GM19351 (cell line): ENCODE data around the gene STIP1.
"Not testable (repeated sequence)": the region's sequence is repeated elsewhere in the genome, so short reads cannot be mapped to it uniquely, and the experiment has no call there.

ENCODE experiments used
- ATAC-seq: cut with Tn5 transposase; IDR thresholded peaks from one replicate; pipeline ENCODE4 v1.9.1; 2021; ENCODE audit warnings: mild to moderate bottlenecking, moderate library complexity; ENCODE audit not compliant: unreplicated experiment

The STIP1 gene

DNA sequence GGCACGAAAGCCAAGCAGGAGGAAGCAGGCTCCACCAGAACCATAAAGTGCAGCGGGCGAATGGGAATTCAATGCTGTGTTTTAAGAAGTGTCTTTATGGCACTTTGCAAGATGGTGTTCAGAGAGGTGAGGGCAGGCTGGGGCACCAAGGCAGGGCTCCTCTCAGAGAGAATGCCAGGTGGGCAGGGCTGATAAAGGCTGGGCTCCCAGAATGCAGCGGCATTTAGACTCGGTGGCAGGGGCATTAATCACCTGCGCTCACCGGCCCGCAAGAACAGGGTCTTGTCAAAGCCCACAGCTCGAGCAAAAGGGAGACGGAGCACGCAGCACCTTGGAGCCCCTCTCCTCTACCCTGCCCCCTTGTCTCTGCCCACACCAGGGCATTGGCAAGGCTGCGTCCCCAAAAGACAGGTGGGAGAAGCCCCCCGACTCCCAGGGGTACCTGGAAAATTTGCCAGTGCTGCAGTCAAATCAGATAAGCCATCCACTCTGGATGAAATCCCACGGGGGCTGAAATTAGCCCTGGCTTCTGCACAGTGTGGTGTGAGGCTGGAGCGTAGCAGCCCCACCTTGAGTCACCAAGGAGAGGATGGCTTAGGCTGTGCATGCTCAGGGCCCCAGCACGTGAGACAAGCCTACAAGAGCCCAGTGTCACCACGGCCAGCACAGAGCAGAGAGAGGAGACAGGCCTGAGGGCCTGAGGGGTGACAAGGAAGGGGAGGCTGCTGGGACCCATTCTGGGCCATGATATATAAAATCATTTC, 28.2 kb upstream of the STIP1 start:
- ATAC-seq, result no peak

DNA sequence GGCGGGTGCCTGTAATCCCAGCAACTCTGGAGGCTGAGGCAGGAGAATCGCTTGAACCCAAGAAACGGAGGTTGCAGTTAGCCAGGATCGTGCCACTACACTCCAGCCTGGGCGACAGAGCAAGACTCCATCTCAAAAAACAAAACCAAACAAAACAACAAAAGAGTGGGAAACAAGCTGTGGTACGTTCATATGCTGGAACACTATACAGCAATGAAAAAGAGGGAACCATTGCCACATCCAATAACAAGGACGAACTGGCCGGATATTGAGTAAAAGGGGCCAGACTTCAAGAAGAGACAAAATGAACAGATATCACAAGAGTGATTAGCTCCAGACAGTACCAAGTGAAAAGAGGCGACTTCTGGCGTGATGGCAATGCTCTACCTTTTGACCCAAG, 24.9 kb upstream of the STIP1 start:
- ATAC-seq, result no peak

DNA sequence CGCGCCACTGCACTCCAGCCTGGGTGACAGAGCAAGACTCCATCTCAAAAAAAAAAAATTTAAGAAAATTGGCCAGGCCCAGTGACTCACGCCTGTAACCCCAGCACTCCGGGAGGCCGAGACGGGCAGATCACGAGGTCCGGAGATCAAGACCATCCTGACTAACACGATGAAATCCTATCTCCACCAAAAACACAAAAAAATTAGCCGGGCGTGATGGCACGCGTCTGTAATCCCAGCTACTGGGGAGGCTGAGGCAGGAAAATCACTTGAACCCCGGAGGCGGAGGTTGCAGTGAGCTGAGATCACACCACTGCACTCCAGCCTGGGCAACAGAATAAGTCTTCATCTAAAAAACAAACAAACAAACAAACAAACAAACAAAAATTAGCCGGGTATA, 23.2 kb upstream of the STIP1 start:
- not testable (repeated sequence) for ATAC-seq

DNA sequence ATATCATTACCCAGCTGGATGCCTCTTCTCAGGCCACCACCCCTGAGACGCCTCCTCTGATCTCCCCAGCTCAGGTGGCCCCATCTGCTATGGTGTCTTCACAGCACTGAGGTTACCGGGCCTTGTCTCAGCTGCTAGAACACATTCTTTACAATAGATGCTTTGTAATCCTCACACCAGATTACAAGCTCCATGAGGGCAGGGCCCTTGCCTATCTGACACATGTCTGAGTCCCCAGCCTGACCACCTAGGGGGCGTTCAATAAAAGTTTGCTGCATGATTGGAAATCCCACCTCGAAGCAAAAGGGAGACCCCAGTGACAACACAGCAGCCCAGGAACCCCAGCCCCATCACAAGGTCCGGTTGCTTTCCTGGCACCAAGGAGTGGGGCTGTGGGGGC, 22.0 kb upstream of the STIP1 start:
- ATAC-seq, result no peak

DNA sequence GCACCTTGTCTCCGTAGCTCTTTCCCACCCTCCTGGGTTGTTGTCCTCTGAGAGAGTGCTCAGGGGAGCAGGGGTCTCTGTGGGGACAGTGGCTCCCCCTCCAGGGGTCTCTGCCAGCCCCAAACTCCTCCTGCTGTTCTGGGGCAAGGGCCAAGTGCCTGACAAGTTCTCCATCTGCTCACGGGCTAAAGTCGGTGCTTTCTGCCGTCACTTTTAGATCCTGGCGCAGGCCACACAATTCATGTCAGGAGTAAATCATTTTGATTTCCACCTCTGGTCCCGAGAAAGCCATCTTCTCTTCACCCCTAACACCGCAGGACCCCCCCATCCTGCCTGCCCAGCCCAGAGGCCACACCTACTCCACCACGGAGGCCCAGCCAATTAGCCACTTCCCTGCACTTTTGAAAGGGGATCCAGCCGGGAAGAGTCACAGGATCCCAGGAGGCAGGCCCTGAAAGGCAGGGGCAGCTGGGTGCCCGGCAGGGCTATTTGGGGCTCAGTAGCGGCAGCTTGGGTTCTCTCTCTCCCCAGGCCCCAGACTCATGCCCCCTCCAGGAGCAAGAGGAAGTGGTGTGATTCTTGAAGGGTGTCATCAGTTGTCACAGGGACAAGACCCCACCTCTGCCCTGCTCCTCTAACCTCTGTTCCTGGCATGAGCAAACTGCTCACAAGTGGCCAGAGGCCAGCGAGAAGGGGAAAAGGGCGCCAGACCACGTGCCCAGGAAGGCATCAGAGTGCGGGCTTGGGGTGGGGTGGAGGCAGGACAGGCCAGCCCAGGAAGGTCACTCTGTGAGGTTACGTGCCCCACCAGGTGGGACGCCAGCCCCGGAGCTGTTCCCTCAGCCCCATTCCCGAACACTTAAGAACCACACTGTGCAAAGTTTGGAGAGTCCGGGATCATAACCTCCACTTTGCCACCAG, 21.3 kb upstream of the STIP1 start:
- no peak for ATAC-seq

DNA sequence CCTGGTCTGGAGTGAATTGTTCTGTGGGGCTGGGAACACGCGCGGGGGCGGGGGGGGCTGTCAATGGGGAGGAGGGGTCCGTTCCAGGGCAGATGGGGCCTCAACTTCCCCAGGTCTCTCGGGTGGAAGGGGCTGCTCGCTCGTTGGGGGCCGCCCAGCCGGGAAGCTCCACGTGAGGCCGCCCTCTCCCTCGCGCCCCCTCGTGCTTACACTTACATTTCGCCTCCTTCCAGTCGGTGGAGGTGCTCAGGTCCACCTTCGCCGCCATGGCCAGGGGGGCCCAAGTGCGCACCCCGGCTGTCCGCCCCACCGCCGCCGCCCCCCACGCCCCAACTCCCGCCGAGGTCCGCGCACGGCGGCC, 20.5 kb upstream of the STIP1 start:
- peak; percentile 14 for ATAC-seq

DNA sequence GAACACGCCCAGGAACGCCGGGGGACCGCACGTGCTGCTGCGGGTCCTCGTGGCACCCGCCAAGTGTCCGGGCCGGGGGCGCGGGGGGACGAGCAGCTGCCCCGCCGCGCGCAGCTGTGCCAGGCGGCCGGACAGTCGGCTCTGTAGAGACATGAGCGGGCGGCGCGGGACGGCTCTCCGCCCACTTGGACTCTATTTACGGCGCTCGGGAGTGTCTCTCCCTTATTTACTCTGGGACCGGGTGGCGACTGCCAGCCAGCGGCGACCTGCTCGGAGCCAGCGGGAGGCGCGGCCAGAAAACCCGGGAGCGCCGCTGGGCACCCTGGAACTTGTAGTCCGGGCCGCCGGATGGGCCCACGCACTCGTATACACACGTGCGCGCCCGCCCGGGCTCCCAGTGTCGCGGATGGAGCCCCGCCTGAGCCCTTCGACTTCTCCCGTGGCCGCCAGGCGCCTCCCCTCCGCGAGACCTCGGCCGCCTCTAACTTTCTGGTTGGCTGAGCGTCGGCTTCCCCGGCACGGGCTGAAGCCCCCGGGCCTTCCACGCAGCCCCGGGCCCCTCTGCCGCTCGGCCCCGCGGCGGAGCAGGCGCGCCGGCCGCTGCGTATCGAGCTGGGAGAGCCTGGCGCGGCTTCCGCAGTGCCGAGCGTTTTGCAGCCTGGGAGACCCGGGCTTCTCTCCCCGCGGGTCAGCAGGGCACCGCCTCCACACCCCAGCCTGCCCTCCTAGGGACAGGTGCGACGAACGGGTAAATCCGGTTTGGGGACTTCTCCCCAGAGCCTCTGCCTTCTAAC, 19.9 kb upstream of the STIP1 start, which contains the start of gene MACROD1:
TSS of gene MACROD1 (minus strand) at position 272 of the 794 bp plus-strand sequence. CDS start at position 153, 119 bp downstream.
- ATAC-seq, result peak; percentile 87

DNA sequence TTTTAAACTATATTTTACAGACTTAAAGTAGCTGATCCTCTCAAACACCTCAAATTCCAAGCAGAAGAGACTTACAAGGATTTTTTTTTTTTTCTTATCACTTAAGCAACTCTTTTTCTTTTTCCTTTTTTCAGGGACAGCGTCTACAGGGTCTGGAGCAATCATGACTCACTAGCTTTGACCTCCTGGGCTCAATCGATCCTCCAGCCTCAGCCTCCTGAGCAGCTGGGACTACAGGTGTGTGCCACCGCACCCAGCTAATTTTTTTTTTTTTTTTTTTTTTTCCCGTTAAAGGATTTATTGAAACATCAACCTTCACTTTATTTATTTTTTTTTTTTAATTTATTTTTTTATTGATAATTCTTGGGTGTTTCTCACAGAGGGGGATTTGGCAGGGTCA, 15.6 kb upstream of the STIP1 start:
- no peak for ATAC-seq

DNA sequence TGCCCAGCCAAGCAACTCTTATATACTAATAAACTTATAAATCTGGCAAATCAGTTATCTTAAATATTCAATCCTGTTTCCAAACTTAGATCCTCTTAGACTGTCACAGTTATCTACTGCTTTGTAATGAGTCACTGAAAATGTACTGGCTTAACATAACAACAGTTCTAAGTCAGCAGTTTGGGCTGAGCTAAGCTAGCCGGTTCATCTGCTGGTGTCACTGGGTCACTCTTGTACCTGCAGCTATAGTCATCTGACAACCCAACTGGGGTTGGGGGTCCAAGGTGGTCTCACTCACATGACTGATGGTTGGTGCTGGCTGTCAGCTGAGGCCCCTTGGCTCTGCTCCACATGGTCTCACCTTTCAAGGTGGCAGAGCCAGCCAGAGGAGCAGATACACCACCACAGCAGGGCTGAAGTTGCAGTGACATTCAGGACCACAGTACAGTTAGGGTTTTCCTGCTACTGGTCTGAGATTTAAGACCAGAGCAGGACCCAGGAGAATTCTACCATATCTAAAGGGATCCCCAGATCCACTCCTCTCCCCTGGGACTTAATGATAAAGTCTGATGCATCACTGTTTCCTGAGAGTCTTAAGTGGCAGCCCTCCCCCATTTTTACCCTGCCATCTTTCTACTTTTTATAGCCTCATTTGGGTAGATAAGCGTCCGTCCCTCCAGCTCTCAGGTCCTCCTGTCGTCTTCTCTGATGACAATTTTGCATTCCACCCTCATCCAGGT, 12.2 kb upstream of the STIP1 start:
- no peak for ATAC-seq

DNA sequence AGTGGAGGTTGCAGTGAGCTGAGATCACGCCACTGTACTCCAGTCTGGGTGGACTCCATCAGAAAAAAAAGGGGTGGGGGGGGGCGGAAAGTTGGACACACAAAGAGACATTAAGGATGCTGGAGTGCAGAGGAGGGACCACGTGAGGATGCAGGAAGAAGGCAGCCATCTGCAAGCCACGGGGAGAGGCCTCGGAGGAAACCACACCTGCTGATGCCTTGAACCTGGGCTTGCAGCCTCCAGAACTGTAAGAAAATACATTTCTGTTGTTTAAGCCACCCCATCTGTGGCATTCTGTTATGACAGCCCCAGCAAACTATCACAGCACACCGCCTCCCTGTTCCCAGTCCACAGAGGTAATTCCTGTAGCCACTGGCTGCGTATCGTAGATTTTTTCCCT, 9.2 kb upstream of the STIP1 start:
- no peak for ATAC-seq

DNA sequence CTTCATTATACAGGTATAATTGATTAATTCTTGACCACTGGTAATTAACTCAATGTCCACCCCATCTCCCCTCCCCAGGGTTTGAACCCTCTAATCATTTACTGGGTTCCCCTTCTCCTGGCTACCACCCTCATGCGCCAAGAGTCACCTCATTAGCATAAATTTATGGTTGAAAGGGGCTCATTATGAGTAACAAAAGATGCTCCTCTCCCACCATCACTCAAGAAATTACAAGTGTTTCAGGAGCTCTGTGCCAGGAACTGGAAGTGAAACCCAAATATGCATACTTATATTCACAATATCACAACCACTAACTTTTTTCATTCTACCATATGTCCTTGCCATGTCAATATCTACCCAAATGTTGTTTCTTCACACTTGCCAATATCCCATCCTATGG, 7.8 kb upstream of the STIP1 start:
- no peak for ATAC-seq

DNA sequence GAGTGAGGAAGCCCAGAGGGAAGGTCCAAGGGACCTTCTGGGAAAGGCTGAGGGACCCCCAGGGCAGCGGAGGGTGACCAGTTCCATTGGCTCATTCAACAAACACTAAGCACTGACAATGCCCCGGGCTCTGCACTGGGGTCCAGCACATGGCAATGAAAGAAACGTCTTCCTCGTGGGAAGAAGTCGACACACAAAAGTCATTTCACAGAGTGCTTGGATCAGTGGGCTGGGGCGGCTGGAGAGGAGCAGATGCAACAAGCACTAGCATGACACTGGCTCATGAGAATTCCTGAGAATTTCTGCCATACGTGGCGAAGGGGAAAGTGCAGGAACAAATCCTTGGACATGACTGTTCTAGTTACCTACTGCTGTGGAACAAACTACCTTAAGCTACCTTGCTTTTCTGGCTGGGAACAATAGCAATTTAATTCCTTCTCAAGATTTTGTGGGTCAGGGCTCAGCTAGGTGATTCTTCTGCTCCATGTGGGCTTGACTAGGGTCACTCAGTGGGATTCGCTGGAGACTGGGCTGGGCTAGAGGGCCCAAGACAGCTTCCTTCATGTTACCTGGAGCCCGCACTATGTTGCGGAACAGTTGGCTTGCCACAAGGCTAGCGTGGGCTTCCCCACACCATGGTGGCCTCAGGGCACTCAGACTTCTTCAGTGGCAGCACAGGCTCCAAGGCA, 6.9 kb upstream of the STIP1 start:
- no peak for ATAC-seq

DNA sequence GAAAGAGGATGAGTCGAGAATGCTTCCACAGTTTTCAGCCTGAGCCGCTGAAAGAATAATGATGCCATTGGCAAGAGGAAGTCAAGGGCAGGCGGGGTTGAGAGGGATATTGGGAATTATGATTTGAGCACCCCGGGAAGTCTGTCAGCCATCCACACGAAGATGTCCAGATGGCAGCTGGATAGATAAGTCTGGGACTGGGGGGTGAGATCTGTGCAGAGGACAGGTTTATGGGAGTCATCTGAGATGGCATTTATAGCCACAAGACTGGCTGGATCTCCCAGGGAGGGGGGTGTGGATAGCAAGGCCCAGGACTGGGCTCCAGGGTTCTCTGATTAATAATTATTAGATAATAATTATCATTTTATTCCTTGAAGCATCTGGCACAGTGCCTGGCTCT, 5.1 kb upstream of the STIP1 start:
- no peak for ATAC-seq

DNA sequence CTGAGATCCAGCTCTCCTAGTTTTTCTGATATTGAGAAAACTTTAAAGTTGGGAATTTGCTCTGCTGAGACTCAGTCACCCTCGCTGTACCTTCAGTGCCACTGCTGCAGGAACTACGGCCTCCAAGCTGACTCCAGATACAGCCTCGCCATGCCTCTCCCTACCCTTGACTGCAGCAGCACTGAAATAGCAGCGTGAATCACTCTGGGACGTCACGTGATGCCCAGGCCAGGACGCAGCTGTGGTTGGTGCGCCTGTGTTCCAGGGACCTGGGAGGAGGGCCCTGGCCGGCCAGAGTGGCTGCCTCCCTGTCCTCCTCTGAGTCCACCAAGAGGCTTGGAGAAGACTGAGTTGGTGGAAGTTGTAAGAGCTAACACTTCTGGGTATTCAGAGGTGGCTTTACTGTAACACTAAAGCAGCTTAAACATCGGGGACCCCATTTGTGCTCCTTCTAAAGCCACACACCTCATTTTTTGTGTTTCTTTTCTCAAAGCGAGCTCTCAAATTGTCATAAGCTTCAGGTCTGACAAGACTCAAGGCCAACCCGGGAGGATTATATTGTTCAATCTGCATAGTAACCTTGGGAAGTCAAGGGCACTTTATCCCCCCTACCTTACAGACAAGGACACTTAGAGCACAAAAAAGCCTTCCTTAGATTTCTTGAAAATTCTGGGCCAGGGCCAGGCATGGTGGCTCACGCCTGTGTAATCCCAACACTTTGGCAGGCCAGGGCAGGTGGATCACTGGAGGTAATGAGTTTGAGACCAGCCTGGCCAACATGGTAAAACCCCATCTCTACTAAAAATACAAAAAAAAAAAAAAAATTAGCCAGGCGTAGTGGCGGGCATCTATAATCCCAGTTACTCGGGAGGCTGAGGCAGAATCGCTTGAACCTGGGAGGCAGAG, 4.2 kb upstream of the STIP1 start:
- no peak for ATAC-seq

DNA sequence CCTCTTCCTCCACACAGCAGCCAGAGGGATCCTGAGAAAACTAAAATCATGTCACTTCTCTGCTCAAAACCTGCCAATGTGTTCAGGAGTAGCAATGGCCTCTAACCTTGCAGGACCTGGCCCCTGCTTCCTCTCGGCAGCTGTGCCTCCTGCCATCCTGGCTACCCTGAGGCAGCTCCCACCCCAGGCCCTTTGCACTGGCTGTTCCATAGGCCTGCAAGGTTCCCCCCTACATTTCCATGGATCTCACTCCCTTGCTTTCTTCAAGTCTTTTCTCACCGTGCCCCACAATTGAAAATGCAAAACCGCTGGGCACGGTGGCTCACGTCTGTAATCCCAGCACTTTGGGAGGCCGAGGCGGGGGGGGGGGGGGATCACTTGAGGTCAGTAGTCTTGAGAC, 2.1 kb upstream of the STIP1 start:
- no peak for ATAC-seq

DNA sequence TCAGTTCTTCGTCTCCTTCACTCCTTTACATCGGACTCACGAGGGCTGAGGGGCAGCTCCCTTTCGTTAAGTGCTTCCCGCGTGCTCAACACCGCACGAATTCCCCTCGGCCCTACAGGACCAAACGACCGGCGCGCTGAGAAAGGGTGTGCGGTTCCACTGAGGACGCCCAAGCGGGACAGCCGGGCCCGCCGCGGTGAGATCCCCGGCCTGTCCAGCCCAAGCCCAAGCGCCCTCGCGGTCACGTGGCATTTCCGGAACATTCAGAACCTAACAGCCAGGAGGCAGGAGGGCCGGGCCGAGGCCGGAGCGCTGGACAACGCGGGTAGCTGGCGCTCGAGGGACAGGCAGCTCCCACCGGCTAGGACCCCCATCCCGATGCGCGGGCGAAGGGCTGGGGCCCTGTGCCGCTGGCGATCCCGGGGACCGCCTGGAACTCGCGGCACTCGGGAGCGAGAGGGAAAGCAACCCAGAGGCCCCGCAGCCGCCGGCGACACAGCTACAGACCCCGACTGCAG, 737 bp upstream of the STIP1 start:
- peak; percentile 5 for ATAC-seq

DNA sequence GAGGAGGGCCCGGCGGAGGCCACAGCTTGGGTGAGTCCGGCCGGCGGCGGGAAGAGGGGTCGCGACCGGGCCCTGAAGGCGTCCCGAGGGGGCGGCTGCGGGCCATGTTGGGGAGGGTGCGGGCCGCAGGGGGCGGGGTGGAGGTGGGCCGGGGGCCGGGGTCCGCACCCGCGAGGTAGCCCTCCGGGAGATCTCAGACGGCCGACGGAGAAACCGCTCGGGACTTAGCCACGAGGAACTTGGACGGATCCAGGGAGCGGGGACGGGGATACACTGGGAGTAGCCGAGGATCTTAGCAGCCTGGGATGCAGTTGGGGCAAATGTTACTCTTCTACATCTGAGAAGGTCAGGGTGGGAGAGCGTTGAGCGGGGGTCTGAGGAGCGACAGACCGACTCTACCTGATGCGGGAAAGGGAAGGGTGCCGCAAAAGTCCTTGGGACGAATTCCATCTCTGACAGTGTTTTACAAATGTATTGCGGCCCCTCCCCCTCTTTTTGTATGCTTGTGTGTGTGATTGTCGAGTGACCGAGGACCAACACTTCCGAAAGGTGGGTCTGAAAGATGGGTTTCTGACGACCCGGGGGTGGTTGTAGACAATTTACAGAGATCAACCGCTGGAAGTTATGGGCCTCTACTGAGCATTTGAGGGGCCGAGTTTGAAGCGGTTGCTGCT, 658 bp downstream of the STIP1 start:
- ATAC-seq, result no peak

DNA sequence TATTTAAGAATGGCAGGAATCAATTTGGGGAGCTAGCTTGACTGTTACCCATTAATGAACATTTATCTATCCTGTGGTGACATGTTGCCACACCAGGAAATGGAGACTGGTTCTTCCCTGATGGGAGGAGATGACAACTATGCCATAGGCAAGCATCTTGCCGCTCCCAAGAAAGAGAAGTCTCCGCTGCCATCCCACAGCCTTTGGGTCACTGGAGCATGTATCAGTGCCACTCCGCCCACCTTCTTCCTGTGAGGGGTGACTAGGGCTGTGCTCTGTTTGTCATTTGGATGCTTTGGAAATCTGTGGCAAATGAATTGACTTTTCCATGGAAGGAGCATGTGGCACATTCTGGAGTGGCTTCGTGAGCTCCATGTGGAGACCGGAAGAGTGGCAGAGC, 6.5 kb downstream of the STIP1 start:
- ATAC-seq, result no peak
